HG02588 (cell line): Measurements from ENCODE around the gene MYCBP2.
"Not testable (repeated sequence)": the region's sequence is repeated elsewhere in the genome, so short reads cannot be mapped to it uniquely, and the experiment has no call there.

Experiments
- ATAC-seq: cut with Tn5 transposase; IDR thresholded peaks from one replicate; pipeline ENCODE4 v1.9.1; 2021; ENCODE audit warnings: mild to moderate bottlenecking, moderate library complexity; ENCODE audit not compliant: unreplicated experiment

The MYCBP2 gene

DNA sequence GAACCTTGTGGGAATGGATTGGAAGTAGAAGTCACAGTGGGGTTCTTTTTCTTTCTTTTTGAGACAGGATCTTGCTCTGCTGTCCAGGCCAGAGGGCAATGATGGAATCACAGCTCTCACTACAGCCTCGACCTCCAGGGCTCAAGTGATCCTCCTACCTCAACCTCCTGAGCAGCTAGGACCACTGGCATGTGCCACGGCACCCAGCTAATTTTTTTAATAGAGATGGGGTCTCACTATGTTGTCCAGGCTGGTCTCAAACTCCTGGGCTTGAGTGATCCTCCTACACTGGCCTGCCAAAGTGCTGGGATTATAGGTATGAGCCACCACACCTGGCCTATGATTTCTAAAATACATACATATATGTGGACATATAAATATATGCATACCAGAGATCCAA lies 111.4 kb downstream of the MYCBP2 start:
- no peak for ATAC-seq

DNA sequence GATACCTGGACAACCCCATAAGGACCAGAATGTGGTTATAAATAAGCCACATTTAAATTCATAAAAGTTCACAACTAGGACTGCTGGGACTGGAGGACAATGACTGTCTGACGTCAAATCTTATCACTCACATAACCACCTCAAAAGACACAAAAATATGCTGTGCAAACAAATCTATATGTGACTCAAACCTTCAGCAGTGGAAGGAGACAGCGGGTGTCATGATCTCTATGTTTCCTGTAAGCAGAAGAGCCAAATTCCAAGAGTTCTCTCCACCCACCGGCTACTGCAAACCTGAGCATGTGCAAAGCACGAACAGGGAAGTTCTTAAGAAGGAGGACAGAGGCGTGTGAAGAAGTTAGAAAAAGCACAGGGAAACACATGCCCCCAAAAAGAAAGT lies 113.2 kb downstream of the MYCBP2 start:
- no peak for ATAC-seq

GRCh38 chr13:77207943-77208342 lies 119.0 kb downstream of the MYCBP2 start:
- ATAC-seq: no peak

DNA sequence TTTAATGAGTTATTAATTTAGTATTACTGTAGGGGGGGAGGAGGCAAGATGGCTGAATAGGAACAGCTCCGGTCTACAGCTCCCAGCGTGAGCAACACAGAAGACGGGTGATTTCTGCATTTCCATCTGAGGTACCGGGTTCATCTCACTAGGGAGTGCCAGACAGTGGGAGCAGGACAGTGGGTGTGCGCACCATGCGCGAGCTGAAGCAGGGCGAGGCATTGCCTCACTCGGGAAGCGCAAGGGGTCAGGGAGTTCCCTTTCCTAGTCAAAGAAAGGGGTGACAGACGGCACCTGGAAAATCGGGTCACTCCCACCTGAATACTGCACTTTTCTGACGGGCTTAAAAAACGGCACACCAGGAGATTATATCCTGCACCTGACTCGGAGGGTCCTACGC lies 127.9 kb downstream of the MYCBP2 start:
- ATAC-seq: not testable (repeated sequence)

GRCh38 chr13:77196052-77196618 lies 130.8 kb downstream of the MYCBP2 start:
- no peak for ATAC-seq

DNA sequence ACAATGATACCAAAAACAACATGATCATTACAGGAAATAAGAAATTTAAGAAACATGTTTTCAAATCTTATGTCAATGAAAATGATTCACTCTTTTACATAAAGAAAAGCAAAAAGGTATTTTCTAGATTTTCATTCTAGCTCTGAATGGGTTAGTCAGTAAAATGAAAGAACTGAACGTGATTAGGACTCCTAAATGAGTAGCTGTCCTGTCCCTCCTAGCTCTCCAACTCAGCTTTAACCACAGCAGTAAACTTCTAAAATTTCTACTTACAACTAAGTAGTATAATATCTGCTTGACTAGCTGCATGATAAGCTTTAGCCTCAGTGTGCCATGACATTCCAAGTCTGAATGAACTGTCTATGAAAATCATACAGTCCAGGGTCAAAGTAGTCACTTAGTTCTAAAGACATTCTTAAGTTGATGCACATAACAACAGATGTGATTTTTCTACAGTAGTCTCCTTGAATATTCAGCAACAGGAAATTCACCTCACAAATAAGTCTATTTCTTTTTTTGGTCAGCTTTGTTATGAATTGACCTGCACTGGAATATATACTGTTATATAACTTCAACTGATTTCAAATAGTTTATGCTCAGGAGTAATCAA lies 136.4 kb downstream of the MYCBP2 start:
- ATAC-seq: no peak

GRCh38 chr13:77185721-77186120 lies 141.2 kb downstream of the MYCBP2 start:
- ATAC-seq: no peak

- peak; percentile 93 for ATAC-seq
Measured at GRCh38 chr13:77184455-77184854, 142.4 kb downstream of the MYCBP2 start.

DNA sequence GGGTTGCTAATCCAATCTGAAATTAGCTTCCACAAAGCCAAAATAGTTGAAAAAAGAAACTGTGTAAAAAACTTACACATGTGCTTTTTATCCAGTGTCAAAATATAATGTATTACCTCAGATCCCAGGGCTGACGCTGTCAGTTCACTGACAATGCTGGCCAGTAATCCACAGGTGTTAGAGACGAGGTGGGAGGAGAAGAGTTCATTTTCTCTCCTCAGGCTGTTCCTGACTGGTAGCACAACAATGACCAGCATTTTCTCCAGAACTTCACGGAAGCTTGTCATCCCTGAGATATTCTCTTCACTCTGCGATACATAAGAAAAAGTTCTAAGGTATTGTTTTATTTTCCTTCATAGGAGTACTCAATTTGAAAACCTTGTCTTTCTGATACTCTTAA lies 146.9 kb downstream of the MYCBP2 start:
- no peak for ATAC-seq

- ATAC-seq: no peak
Measured at GRCh38 chr13:77177646-77178045, 149.2 kb downstream of the MYCBP2 start.

DNA sequence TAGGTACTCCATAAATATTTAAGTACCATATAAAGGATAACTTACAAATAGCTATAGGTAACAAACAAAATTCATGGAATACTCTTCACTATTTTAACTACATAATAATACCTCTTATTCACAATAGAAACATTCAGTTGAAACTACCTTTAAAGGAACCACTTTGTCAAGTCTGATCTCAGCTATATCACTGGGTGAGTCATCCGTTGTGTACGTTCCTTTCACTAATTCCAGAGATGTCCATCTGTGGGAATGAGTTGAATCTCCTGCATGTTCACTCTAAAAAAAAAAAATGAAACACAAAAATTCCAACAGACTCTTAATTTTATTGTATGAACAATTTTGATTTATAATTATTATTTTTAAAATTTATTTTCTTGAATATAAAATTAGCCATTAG lies 150.5 kb downstream of the MYCBP2 start:
- ATAC-seq: no peak

- ATAC-seq: no peak
Measured at GRCh38 chr13:77172650-77173049, 154.2 kb downstream of the MYCBP2 start.

DNA sequence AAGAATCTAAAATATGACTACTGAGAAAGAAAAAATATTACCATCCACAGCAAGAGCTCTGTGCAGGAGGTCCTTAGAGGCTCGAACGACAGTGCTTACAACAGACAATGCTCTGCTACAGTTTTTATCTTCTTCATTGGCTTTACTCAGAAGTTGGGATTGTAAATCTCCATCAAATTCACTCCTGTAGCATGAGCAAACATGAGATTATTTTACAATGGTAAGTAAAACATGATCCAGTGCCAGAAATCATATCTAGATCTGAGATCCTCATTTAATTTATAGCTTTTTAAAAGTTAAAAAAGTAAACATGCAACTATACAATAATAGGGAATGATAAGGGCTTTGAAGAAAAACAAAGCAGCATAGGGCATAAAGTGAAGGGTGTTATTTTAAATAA lies 155.4 kb downstream of the MYCBP2 start:
- ATAC-seq: no peak

DNA sequence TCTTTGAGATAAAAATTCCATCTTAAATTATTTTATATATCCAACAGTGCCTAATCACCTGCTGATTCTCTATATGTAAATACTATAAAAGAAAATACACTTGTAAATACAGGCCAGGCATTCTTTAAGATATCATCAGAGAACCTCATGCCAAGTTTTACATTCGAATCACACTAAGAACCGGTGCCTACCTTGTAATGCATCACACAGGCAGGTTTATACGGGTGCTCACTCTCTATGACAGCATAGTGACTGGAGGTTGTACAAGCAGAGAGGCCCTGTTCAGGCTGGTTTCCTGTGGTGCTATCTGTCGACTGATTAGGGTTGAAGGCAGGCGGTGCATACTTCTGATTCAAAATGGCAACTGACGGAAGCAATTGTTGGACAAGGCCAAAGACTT lies 158.7 kb downstream of the MYCBP2 start:
- no peak for ATAC-seq

GRCh38 chr13:77150651-77151050 lies 176.2 kb downstream of the MYCBP2 start:
- no peak for ATAC-seq

- no peak for ATAC-seq
Measured at GRCh38 chr13:77143431-77143830, 183.5 kb downstream of the MYCBP2 start.

- ATAC-seq: no peak
Measured at GRCh38 chr13:77139306-77139705, 187.6 kb downstream of the MYCBP2 start.

- ATAC-seq: no peak
Measured at GRCh38 chr13:77138813-77139212, 188.1 kb downstream of the MYCBP2 start.

DNA sequence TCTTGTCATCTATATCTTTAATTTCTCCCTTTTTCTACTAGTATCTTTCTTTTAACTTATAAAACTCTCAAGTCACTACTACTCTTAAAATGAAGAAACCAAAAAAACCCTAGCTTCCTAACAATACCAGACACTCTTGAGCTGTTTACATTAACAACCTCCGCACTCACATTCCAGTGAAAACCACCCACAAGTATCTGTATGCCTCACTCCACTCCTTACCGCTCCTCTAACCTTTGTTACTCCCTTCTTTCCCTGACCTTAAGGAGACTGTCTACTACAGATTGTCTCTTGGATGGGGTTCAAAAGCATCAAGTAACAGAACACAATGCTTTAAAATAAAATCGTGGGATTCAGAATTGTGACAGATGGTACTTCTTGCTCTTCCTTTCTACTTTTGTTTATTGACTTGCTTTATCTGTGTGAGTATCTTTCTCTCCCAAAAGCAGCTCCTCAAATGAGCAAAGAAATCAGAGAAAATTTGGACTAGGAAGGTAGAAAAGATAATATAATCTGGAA lies 189.9 kb downstream of the MYCBP2 start:
- no peak for ATAC-seq

GRCh38 chr13:77124423-77124822 lies 202.5 kb downstream of the MYCBP2 start:
- no peak for ATAC-seq

DNA sequence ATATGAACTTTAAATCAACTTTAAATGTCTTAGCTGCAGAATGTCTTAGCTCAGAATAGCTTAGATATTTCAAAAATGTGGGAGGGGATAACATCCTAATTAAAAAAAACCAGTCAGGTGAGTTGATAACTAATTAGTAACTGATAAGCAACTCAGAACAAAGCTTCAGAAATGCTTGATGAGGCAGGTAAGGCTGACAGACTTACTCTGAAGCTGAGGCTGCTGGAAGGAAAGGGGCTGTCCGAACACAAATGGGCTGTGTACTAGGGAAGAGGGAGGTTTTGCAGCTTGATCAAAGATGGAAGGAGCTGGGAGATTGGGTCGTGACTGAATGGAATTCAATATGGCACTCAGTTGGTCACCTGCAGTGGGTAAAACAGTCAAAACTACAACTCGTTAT lies 208.8 kb downstream of the MYCBP2 start:
- no peak for ATAC-seq

- ATAC-seq: no peak
Measured at GRCh38 chr13:77114271-77114670, 212.6 kb downstream of the MYCBP2 start.

GRCh38 chr13:77113496-77113895 lies 213.4 kb downstream of the MYCBP2 start:
- no peak for ATAC-seq
